ENCODE data around the gene SH3GLB2. TPM values are rescaled to one million over a fixed set of nuclear protein-coding genes. Genes with fewer than 3 reads are reported as not detected.

SH3GLB2 gene
- total RNA-seq, 1 experiment from 2014 or later, result 52.7 TPM

GRCh38 chr9:129033216-129033615 is 5.1 kb upstream of the SH3GLB2 start:
- Histone ChIP-seq H3K27ac (ENCODE audit: low read depth, low read length, poor library complexity, severe bottlenecking) (no peak overlapping the region), H3K27me3 (replicated peaks; ENCODE audit: insufficient read depth, low read depth, low read length, poor library complexity) (no peaks in the 10 kb centered on the region), H3K36me3 (ENCODE audit: insufficient read depth, low read length, poor library complexity, severe bottlenecking) (no peaks in the 10 kb centered on the region), H3K4me3 (ENCODE audit: low read depth, low read length, poor library complexity, severe bottlenecking) (no peak overlapping the region), H3K4me1 (ENCODE audit: insufficient read depth, low read length, poor library complexity, severe bottlenecking) (peaks cover 10% of the 10 kb centered on the region), H3K9me3 (ENCODE audit: low read depth, low read length, poor library complexity, severe bottlenecking) (no peaks in the 10 kb centered on the region)
- ChIA-PET POLR2A (ENCODE audit: low non-redundant PET) (no interaction called here), CTCF (no interaction called here)
- TF ChIP-seq EZH2 (IDR thresholded peaks at IDR 0.05; ENCODE audit: borderline replicate concordance, low read depth, low read length, poor library complexity, severe bottlenecking), result no peak
- no peak for DNase-seq (ENCODE audit: low spot score)
- intact Hi-C loops (cut with micrococcal nuclease; ENCODE audit: unreplicated experiment), result no loop called here
- BruUV-seq (replicated peaks), result no TSS peak

- H3K4me1 ChIP-seq (ENCODE audit: insufficient read depth, low read length, poor library complexity, severe bottlenecking), result peaks cover 4% of the 10 kb centered on the region
- H3K4me3 ChIP-seq (ENCODE audit: low read depth, low read length, poor library complexity, severe bottlenecking), result no peak overlapping the region
- BruUV-seq (replicated peaks), result no TSS peak
- TF ChIP-seq CTCF (conservative IDR thresholded peaks at IDR 0.05; ENCODE audit: low read depth, low read length), result no peak
- no peak for TF ChIP-seq EZH2 (IDR thresholded peaks at IDR 0.05; ENCODE audit: borderline replicate concordance, low read depth, low read length, poor library complexity, severe bottlenecking)
- H3K36me3 ChIP-seq (ENCODE audit: insufficient read depth, low read length, poor library complexity, severe bottlenecking), result no peaks in the 10 kb centered on the region
- intact Hi-C loops (cut with micrococcal nuclease; ENCODE audit: unreplicated experiment), result no loop called here
- H3K27ac ChIP-seq (ENCODE audit: low read depth, low read length, poor library complexity, severe bottlenecking), result no peak overlapping the region
- H3K27me3 ChIP-seq (replicated peaks; ENCODE audit: insufficient read depth, low read depth, low read length, poor library complexity), result no peaks in the 10 kb centered on the region
- CTCF ChIA-PET, result no interaction called here
- no peak for DNase-seq (ENCODE audit: low spot score)
- no peaks in the 10 kb centered on the region for H3K9me3 ChIP-seq (ENCODE audit: low read depth, low read length, poor library complexity, severe bottlenecking)
- POLR2A ChIA-PET (ENCODE audit: low non-redundant PET), result no interaction called here
These were observed 4.5 kb upstream of the SH3GLB2 start for GRCh38 chr9:129032541-129033159.

- CTCF ChIA-PET, result no interaction called here
- no peaks in the 10 kb centered on the region for H3K27me3 ChIP-seq (replicated peaks; ENCODE audit: insufficient read depth, low read depth, low read length, poor library complexity)
- H3K4me1 ChIP-seq (ENCODE audit: insufficient read depth, low read length, poor library complexity, severe bottlenecking), result peaks cover 11% of the 10 kb centered on the region
- no peaks in the 10 kb centered on the region for H3K36me3 ChIP-seq (ENCODE audit: insufficient read depth, low read length, poor library complexity, severe bottlenecking)
- H3K4me3 ChIP-seq (ENCODE audit: low read depth, low read length, poor library complexity, severe bottlenecking), result no peak overlapping the region
- POLR2A ChIA-PET (ENCODE audit: low non-redundant PET), result interaction anchor here (0.6 to 0.7 kb wide), 2 partner anchors 24 to 70 kb away, joined by 6 to 7 read pairs; no protein-coding TSS in a partner anchor
- intact Hi-C loops (cut with micrococcal nuclease; ENCODE audit: unreplicated experiment), result no loop called here
- TF ChIP-seq CTCF (conservative IDR thresholded peaks at IDR 0.05; ENCODE audit: low read depth, low read length) (no peak), EZH2 (IDR thresholded peaks at IDR 0.05; ENCODE audit: borderline replicate concordance, low read depth, low read length, poor library complexity, severe bottlenecking) (no peak)
- no peak for DNase-seq (ENCODE audit: low spot score)
- no peak overlapping the region for H3K27ac ChIP-seq (ENCODE audit: low read depth, low read length, poor library complexity, severe bottlenecking)
- no TSS peak for BruUV-seq (replicated peaks)
- no peaks in the 10 kb centered on the region for H3K9me3 ChIP-seq (ENCODE audit: low read depth, low read length, poor library complexity, severe bottlenecking)
These were observed 3.4 kb upstream of the SH3GLB2 start for GRCh38 chr9:129031514-129031913.

GRCh38 chr9:129030191-129030590 is 2.1 kb upstream of the SH3GLB2 start:
- no peak for DNase-seq (ENCODE audit: low spot score)
- TF ChIP-seq CTCF (conservative IDR thresholded peaks at IDR 0.05; ENCODE audit: low read depth, low read length) (no peak), EZH2 (IDR thresholded peaks at IDR 0.05; ENCODE audit: borderline replicate concordance, low read depth, low read length, poor library complexity, severe bottlenecking) (no peak)
- H3K4me1 ChIP-seq (ENCODE audit: insufficient read depth, low read length, poor library complexity, severe bottlenecking), result peaks cover 20% of the 10 kb centered on the region
- no peak overlapping the region for H3K4me3 ChIP-seq (ENCODE audit: low read depth, low read length, poor library complexity, severe bottlenecking)
- H3K27ac ChIP-seq (ENCODE audit: low read depth, low read length, poor library complexity, severe bottlenecking), result no peak overlapping the region
- no peaks in the 10 kb centered on the region for H3K9me3 ChIP-seq (ENCODE audit: low read depth, low read length, poor library complexity, severe bottlenecking)
- intact Hi-C loops (cut with micrococcal nuclease; ENCODE audit: unreplicated experiment), result no loop called here
- BruUV-seq (replicated peaks), result no TSS peak
- CTCF ChIA-PET, result interaction anchor here (0.7 kb wide), 1 partner anchor 595 kb away, joined by 5 read pairs; no protein-coding TSS in a partner anchor
- H3K36me3 ChIP-seq (ENCODE audit: insufficient read depth, low read length, poor library complexity, severe bottlenecking), result no peaks in the 10 kb centered on the region
- POLR2A ChIA-PET (ENCODE audit: low non-redundant PET), result no interaction called here
- H3K27me3 ChIP-seq (replicated peaks; ENCODE audit: insufficient read depth, low read depth, low read length, poor library complexity), result no peaks in the 10 kb centered on the region
